ENCODE data around the gene PLXNA1.

DNA sequence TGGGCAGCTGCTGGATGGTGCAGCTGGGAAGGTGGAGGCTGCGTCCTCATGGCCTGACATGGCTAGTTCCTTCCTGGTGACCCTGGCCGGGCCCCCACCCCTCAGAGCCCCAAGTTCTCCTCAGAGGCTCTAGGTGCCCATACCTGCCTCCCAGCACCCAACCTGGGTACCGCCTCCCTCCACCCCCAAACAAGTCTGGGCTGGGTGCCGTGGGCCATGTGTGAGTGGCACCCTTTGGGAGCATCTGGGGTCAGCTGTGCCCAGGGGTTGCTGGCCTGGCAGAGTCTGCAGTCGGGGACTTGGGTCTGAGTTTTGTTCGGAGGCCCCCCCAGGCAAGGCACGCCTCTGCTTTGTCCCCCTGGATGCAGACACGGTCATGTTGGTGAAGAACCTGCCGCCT lies 10.5 kb downstream of the PLXNA1 start:
- TF ChIP-seq POLR2A (IDR thresholded peaks at IDR 0.05) = no peak
- TF ChIP-seq, protein P1, sequence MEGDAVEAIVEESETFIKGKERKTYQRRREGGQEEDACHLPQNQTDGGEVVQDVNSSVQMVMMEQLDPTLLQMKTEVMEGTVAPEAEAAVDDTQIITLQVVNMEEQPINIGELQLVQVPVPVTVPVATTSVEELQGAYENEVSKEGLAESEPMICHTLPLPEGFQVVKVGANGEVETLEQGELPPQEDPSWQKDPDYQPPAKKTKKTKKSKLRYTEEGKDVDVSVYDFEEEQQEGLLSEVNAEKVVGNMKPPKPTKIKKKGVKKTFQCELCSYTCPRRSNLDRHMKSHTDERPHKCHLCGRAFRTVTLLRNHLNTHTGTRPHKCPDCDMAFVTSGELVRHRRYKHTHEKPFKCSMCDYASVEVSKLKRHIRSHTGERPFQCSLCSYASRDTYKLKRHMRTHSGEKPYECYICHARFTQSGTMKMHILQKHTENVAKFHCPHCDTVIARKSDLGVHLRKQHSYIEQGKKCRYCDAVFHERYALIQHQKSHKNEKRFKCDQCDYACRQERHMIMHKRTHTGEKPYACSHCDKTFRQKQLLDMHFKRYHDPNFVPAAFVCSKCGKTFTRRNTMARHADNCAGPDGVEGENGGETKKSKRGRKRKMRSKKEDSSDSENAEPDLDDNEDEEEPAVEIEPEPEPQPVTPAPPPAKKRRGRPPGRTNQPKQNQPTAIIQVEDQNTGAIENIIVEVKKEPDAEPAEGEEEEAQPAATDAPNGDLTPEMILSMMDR (IDR thresholded peaks at IDR 0.05) = no peak

All from esophagus squamous epithelium (tissue), 4 donors.